B cell (primary cell): ENCODE data around the gene CD247.

Source experiments
- EZH2 ChIP-seq: IDR thresholded peaks from 2 replicates; pipeline ENCODE4 v1.6.1; 2012; ENCODE audit warnings: borderline replicate concordance, low read depth, mild to moderate bottlenecking, moderate library complexity, low read length; ENCODE audit not compliant: insufficient read depth, poor library complexity, severe bottlenecking
- TF ChIP-seq, protein P1 (sequence below): fragments of 200-600 bp; IDR thresholded peaks from one replicate; pipeline ENCODE4 v1.8.0; 2022; ENCODE audit warnings: antibody characterized with exemption, mild to moderate bottlenecking

DNA sequence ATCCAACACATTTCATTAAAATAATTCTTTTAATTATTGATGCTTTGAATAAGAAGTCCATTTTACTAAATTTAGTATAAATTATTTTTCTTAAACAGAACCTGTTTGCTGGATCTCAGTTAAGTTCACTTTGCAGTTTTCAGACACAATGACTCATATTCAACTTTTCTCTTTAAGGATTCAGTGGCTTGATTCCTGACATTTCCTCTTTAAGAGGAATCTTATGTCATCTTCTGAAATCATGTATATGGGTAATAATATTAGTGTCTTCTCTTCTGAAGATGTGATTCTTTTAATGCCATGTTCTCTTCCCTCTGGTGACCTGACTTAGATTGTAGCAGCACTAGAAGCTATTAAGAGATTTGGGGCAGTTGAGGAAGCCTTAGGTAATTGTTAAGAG is 22.7 kb upstream of the CD247 start:
- TF ChIP-seq, protein P1, sequence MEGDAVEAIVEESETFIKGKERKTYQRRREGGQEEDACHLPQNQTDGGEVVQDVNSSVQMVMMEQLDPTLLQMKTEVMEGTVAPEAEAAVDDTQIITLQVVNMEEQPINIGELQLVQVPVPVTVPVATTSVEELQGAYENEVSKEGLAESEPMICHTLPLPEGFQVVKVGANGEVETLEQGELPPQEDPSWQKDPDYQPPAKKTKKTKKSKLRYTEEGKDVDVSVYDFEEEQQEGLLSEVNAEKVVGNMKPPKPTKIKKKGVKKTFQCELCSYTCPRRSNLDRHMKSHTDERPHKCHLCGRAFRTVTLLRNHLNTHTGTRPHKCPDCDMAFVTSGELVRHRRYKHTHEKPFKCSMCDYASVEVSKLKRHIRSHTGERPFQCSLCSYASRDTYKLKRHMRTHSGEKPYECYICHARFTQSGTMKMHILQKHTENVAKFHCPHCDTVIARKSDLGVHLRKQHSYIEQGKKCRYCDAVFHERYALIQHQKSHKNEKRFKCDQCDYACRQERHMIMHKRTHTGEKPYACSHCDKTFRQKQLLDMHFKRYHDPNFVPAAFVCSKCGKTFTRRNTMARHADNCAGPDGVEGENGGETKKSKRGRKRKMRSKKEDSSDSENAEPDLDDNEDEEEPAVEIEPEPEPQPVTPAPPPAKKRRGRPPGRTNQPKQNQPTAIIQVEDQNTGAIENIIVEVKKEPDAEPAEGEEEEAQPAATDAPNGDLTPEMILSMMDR: no peak
- no peak for TF ChIP-seq EZH2
